Activated CD4-positive, alpha-beta T cell treated with anti-CD3 and anti-CD28 coated beads for 1 hour (primary cell): Measurements from ENCODE around the gene CERT1.
"Not testable (repeated sequence)": the region's sequence is repeated elsewhere in the genome, so short reads cannot be mapped to it uniquely, and the experiment has no call there.

Experiments
- DNase-seq: peaks from one replicate; pipeline ENCODE4 v3.0.0-alpha.2; 2020

Gene CERT1

DNA sequence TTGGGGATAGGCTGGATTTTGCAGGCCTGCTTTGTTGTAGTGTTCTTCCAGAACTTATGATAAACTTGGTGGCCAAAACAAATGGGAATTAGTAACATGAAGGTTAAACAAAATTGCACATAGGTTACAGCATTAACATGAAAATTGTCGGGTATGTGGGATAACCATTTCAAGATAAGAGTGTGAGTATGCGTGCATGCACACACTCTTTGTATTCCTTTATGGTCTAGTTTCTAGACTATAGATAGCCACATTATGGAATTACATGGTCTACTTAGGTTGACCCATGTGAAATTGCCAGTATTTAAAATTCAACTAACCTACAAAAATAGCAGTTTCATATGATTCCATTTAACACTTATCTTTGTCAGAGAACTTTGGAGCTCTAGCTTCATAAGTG, 173.0 kb downstream of the CERT1 start:
- no peak for DNase-seq

- DNase-seq: peak; percentile 9
Observed at GRCh38 chr5:75337366-75338021, 173.9 kb downstream of the CERT1 start.

DNA sequence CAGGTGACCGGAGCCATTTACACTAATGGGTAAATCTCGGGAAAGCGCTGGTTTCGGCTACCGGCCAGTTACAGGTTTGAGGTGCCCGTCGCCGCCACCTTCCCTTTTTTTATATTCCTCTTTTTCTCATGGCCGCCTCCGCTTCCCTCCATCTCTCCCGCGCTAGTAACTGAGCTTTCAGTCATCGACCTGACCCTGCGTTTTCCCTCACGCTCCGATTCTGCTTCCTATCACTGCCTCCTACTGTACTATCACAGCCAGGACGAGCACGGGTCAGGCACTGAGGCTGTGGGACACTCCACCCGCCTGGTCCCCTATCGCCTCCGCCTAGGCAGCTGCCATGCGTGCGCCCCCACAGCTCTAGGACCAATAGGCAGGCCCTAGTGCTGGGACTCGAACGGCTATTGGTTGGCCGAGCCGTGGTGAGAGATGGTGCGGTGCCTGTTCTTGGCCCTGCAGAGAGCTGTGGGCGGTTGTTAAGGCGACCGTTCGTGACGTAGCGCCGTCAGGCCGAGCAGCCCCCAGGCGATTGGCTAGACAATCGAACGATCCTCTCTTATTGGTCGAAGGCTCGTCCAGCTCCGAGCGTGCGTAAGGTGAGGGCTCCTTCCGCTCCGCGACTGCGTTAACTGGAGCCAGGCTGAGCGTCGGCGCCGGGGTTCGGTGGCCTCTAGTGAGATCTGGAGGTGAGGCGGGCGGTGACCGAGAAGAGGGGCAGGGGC, 174.7 kb downstream of the CERT1 start, which contains the start of gene HMGCR:
HMGCR (plus strand) TSS at position 606 of the 722 bp plus-strand sequence. CDS start 5,386 bp downstream, outside the sequence.
- DNase-seq: peak; percentile 97

DNA sequence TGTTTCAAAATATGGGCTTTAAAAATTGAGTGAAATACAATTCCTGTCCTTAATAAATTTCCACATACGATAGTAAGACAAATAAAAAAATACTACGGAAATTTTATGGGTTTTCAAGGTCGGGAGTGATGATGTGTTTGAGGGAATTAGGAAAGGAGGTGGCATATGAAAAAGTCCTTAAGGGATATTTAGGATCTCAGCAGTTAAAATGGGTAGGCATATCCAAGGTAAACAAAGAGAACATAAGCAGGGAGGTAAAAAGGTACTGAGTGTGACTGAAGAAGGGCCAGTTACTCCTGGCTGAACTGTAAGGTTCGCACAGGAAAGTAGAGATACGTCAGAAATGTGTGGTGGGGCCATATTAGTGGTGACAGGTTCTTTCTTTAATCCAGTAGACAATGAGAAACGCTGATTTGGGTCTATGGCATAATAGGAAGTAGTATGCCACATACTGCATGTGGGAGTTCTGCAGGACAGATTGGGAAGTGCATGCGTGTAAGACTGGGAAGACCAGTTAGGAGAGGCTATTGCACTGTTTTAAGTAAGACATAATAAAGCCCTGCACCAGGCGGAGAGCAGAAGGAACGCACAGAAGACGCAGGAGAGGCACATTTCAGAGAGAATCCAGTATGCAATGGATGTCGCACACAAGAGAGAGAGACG, 175.3 kb downstream of the CERT1 start:
- DNase-seq: no peak

DNA sequence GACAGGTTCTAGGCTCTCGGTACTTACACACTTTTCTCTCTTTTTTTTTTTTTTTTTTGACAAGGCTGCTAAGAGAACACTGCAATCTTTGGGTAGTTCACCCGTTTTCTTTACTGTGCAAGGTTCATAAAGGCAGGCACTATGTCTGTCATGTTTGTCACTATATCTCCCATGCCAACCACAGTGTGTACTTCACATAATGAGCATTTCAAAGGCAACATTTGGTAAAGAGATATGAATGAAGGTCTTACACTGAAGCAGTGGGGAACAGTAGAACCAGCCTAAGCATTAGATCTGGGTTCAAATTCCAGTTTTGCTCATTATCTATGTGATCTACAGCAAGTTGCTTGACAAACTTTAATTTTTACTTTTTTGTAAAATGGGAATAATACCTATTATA, 175.9 kb downstream of the CERT1 start:
- DNase-seq: no peak

GRCh38 chr5:75334413-75334812, 177.0 kb downstream of the CERT1 start:
- not testable (repeated sequence) for DNase-seq

DNA sequence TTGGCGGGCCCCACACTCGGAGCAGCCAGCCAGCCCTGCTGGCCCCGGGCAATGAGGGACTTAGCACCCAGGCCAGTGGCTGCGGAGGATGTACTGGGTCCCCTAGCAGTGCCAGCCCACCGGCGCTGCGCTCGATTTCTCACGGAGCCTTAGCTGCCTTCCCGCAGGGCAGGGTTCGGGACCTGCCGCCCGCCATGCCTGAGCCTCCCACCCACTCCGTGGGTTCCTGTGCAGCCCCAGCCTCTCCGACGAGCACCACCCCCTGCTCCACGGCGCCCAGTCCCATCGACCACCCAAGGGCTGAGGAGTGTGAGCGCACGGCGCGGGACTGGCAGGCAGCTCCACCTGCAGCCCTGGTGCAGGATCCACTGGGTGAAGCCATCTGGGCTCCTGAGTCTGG, 177.7 kb downstream of the CERT1 start:
- not testable (repeated sequence) for DNase-seq

GRCh38 chr5:75331095-75332090, 180.0 kb downstream of the CERT1 start:
- DNase-seq: no peak

- no peak for DNase-seq
Observed at GRCh38 chr5:75330404-75330803, 181.0 kb downstream of the CERT1 start.
